Chondrocyte (in vitro differentiated cells): ENCODE results near the gene PRM1. TPM values are rescaled to one million over a fixed set of nuclear protein-coding genes. Genes with fewer than 3 reads are reported as not detected.

Experiments
- DNase-seq: peaks from one replicate; pipeline ENCODE4 v3.0.0; 2021; ENCODE audit warnings: mixed read lengths, low spot score
- H3K27ac Mint-ChIP-seq: one replicate; pipeline ENCODE4 v1.8.0; 2021; ENCODE audit warnings: mild to moderate bottlenecking, moderate library complexity, mixed read lengths; ENCODE audit not compliant: unreplicated experiment
- H3K27me3 Mint-ChIP-seq: 2 replicates; pipeline ENCODE4 v1.8.0; 2021; ENCODE audit warnings: low read depth, mixed read lengths
- H3K36me3 Mint-ChIP-seq: 2 replicates; pipeline ENCODE4 v1.8.0; 2021; ENCODE audit warnings: low read depth, mixed read lengths
- H3K4me1 Mint-ChIP-seq: 2 replicates; pipeline ENCODE4 v1.8.0; 2021; ENCODE audit warnings: low read depth, mild to moderate bottlenecking, mixed read lengths
- H3K4me3 Mint-ChIP-seq: one replicate; pipeline ENCODE4 v1.8.0; 2021; ENCODE audit warnings: mild to moderate bottlenecking, moderate library complexity, mixed read lengths; ENCODE audit not compliant: unreplicated experiment
- H3K9me3 Mint-ChIP-seq: 2 replicates; pipeline ENCODE4 v1.8.0; 2021; ENCODE audit warnings: low read depth, mixed read lengths
- CTCF ChIP-seq: fragments of 200-600 bp; sonication (generic); IDR thresholded peaks from 2 replicates; pipeline ENCODE4 v1.5.0; 2021; ENCODE audit warnings: antibody characterized with exemption, mild to moderate bottlenecking, moderate library complexity
- total RNA-seq: library from RNA; stranded (reverse); gene quantifications from 3 replicates; pipeline ENCODE4 v1.2.1, GENCODE V29; 2021

Gene PRM1
- total RNA-seq, 1 donor from 2014 or later: not detected

- H3K9me3 Mint-ChIP-seq: no peaks in the 10 kb centered on the region
- H3K27ac Mint-ChIP-seq: no peak overlapping the region
- H3K4me1 Mint-ChIP-seq: peaks cover 4% of the 10 kb centered on the region
- no peaks in the 10 kb centered on the region for H3K36me3 Mint-ChIP-seq
- no peak overlapping the region for H3K4me3 Mint-ChIP-seq
- DNase-seq: no peak
- peaks cover 9% of the 10 kb centered on the region for H3K27me3 Mint-ChIP-seq
- TF ChIP-seq CTCF: no peak
These were observed 35.9 kb downstream of the PRM1 start for GRCh38 chr16:11245222-11245737.

- peaks cover 4% of the 10 kb centered on the region for H3K4me1 Mint-ChIP-seq
- H3K4me3 Mint-ChIP-seq: no peak overlapping the region
- no peak for TF ChIP-seq CTCF
- H3K27me3 Mint-ChIP-seq: peaks cover 9% of the 10 kb centered on the region
- no peak for DNase-seq
- no peak overlapping the region for H3K27ac Mint-ChIP-seq
- no peaks in the 10 kb centered on the region for H3K9me3 Mint-ChIP-seq
- no peaks in the 10 kb centered on the region for H3K36me3 Mint-ChIP-seq
These were observed 38.5 kb downstream of the PRM1 start for GRCh38 chr16:11242658-11243057.

GRCh38 chr16:11241480-11242204 is 39.5 kb downstream of the PRM1 start:
- DNase-seq: no peak
- Mint-ChIP-seq H3K4me1 (peaks cover 4% of the 10 kb centered on the region), H3K27me3 (peaks cover 9% of the 10 kb centered on the region), H3K36me3 (no peaks in the 10 kb centered on the region), H3K9me3 (no peaks in the 10 kb centered on the region), H3K27ac (no peak overlapping the region), H3K4me3 (no peak overlapping the region)
- TF ChIP-seq CTCF: no peak

GRCh38 chr16:11240636-11241473 is 40.3 kb downstream of the PRM1 start:
- Mint-ChIP-seq H3K36me3 (no peaks in the 10 kb centered on the region), H3K27me3 (peaks cover 9% of the 10 kb centered on the region), H3K4me3 (no peak overlapping the region), H3K4me1 (peaks cover 4% of the 10 kb centered on the region), H3K27ac (no peak overlapping the region), H3K9me3 (no peaks in the 10 kb centered on the region)
- no peak for TF ChIP-seq CTCF
- no peak for DNase-seq
